ENCODE data around the gene FAM78A.

FAM78A gene

GRCh38 chr9:131236161-131236560 lies 40.1 kb downstream of the FAM78A start:
- no peak for DNase-seq

GRCh38 chr9:131235480-131235851 lies 40.8 kb downstream of the FAM78A start:
- DNase-seq = no peak

- DNase-seq = no peak
Measured at GRCh38 chr9:131234799-131235479, 41.4 kb downstream of the FAM78A start.

GRCh38 chr9:131233995-131234394 lies 42.3 kb downstream of the FAM78A start:
- DNase-seq = peak; percentile 24 to 64

- DNase-seq = peak in 1 of 2 donors; percentile 57
Measured at GRCh38 chr9:131233556-131233955, 42.8 kb downstream of the FAM78A start.

- DNase-seq = no peak
Measured at GRCh38 chr9:131228988-131229387, 47.3 kb downstream of the FAM78A start.

GRCh38 chr9:131227959-131228460 lies 48.3 kb downstream of the FAM78A start:
- DNase-seq = no peak

GRCh38 chr9:131227112-131227958 lies 49.0 kb downstream of the FAM78A start:
- no peak for DNase-seq

GRCh38 chr9:131226226-131226625 lies 50.1 kb downstream of the FAM78A start:
- DNase-seq = no peak

- no peak for DNase-seq
Measured at GRCh38 chr9:131222460-131222859, 53.9 kb downstream of the FAM78A start.

GRCh38 chr9:131220485-131220884 lies 55.8 kb downstream of the FAM78A start:
- DNase-seq = no peak

GRCh38 chr9:131218370-131218769 lies 57.9 kb downstream of the FAM78A start:
- no peak for DNase-seq

- no peak for DNase-seq
Measured at GRCh38 chr9:131217331-131218031, 58.8 kb downstream of the FAM78A start.

- DNase-seq = no peak
Measured at GRCh38 chr9:131216806-131217205, 59.5 kb downstream of the FAM78A start.

- DNase-seq = no peak
Measured at GRCh38 chr9:131214876-131215275, 61.4 kb downstream of the FAM78A start.

GRCh38 chr9:131214286-131214856 lies 61.9 kb downstream of the FAM78A start:
- no peak for DNase-seq

- peak in 1 of 2 donors; percentile 8 for DNase-seq
Measured at GRCh38 chr9:131211920-131212319, 64.4 kb downstream of the FAM78A start.
